ENCODE results near the gene SLC25A45. TPM values are rescaled to one million over a fixed set of nuclear protein-coding genes. Genes with fewer than 3 reads are reported as not detected.
A peak's percentile ranks its signal among the peaks of the same experiment; 100 is the strongest.

The SLC25A45 gene
- polyA plus RNA-seq, 2 of the 4 experiments (the other 2 are of a cell fraction), result 3.1 to 8.1 TPM

DNA sequence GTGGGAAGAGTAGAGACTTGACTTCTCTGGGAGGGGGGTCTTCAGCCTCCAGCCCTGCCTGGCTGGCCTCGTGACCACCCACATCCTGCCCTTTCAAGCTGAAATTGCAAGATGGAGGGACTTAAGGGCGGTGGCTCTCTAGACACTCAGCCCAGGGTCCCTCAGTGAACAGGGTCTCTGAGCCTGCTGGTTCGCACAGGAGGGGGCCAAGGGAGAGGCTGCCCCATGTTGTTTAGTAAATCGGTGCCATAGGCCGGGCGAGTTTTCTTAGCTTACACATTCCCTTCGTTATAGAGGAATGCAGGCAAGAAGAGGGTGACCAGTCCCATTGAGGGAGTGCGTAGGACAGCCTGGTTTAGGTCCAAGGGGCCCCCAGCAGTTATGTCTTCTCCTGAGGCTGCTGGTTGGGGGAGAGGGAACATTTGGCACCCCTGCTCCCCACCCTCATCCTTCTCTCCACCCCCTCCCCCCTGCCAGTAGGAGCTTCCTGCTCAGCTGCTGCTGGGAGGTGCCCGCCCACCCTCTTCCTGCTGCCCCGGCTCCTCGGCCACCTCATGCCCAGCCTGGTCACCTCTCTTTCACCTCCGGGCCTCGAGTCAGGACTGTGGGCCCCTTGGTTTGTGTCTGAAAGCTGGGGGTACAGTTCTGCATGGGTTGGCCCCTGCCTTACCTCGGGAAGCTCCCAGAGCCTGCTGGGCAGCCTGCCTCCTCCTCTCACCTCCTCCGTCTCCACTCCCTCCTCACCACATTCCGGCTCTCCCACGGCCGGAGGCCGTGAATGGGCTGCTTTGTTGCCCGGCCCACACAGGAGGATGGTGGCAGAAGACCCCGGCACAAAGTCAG lies 7.9 kb upstream of the SLC25A45 start:
- Histone ChIP-seq H3K4me1 (peaks cover 51% of the 10 kb centered on the region), H3K9me3 (no peaks in the 10 kb centered on the region), H3K4me2 (peak overlapping the region; percentile 79; the same call in 1 of the 3 replicates), H3K27ac (peak overlapping the region in 1 of 2 experiments; percentile 55; a peak in 3 of 6 replicates), H3K4me3 (no peak overlapping the region)
- POLR2A ChIA-PET, result interaction anchor here (0.6 to 1.7 kb wide), 3 partner anchors 32 to 39 kb away, joined by 3 to 5 read pairs (median 5); partner anchors contain the start of gene NEAT1
- ATAC-seq (no peak), DNase-seq (ENCODE audit: low read depth in 1 of 2, low spot score in 1 of 2) (no peak), FAIRE-seq (no peak)
- 81% methylated on average over 21 of the region's 21 CpGs for WGBS (ENCODE audit: missing lambda C conversion rate)
- TF ChIP-seq POLR2AphosphoS2 (conservative IDR thresholded peaks at IDR 0.05; ENCODE audit: low read length) (no peak), EP300 (IDR thresholded peaks at IDR 0.05) (no peak), TP53 (CRISPR knock-in tag; IDR thresholded peaks at IDR 0.05) (no peak), PHF8 (IDR thresholded peaks at IDR 0.05; ENCODE audit: borderline replicate concordance, low read depth) (no peak), CHD4 (IDR thresholded peaks at IDR 0.05; ENCODE audit: borderline replicate concordance) (no peak), HOXA7 (CRISPR knock-in tag; IDR thresholded peaks at IDR 0.05) (no peak), EHF (CRISPR knock-in tag; IDR thresholded peaks at IDR 0.05) (no peak)
- CTCF ChIA-PET, result interaction anchor here (0.9 to 14.2 kb wide), 7 partner anchors 9 to 166 kb away, joined by 3 to 208 read pairs (median 3); partner anchors contain the start of gene NEAT1

DNA sequence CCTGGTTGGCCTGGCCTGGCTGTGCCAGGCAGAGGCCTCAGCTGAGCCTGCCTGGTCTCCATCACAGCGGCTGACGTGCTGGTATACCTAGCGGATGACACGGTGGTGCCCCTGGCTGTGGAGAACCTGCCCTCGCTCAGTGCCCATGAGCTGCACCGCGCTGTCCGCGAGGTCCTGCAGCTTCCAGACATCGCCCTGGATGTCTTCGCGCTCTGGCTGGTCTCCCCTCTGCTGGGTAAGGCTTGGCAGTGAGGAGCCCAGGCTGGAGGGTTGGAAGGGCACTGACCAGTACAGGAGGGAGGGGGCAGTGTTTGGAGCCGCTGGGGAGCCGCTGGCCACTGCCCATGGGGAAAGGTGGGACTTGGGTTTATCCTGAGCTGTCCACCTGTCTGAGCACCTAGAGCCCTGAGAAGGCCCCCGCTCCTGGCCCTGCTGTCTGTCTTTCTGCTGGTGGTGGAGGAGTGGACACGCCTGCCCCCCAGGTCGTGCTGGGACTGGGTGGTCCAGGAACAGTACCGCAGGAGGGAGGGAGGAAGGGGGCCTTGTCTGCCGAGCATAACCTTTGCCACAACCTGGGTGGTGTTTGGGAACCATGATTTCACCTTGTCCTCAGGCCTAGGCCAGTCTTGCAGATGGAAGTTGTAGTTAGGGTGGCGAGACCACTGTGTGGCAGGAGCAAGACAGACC lies 7.0 kb upstream of the SLC25A45 start:
- peaks cover 60% of the 10 kb centered on the region for H3K4me1 ChIP-seq
- WGBS (ENCODE audit: missing lambda C conversion rate), result 95% methylated on average over 10 of the region's 20 CpGs
- no peak for TF ChIP-seq SREBF2 (IDR thresholded peaks at IDR 0.05)
- TF ChIP-seq ATOH8 (CRISPR knock-in tag; IDR thresholded peaks at IDR 0.05; ENCODE audit: low read depth), result no peak
- no peak for TF ChIP-seq CBX2 (IDR thresholded peaks at IDR 0.05; ENCODE audit: borderline replicate concordance, low read depth)
- TF ChIP-seq FOSB (CRISPR knock-in tag; IDR thresholded peaks at IDR 0.05), result no peak
- no peak for TF ChIP-seq ZFP36 (IDR thresholded peaks at IDR 0.05; ENCODE audit: borderline replicate concordance, partially characterized antibody)
- TF ChIP-seq GATA3 (IDR thresholded peaks at IDR 0.05; ENCODE audit: borderline replicate concordance), result no peak
- TF ChIP-seq, protein P1, sequence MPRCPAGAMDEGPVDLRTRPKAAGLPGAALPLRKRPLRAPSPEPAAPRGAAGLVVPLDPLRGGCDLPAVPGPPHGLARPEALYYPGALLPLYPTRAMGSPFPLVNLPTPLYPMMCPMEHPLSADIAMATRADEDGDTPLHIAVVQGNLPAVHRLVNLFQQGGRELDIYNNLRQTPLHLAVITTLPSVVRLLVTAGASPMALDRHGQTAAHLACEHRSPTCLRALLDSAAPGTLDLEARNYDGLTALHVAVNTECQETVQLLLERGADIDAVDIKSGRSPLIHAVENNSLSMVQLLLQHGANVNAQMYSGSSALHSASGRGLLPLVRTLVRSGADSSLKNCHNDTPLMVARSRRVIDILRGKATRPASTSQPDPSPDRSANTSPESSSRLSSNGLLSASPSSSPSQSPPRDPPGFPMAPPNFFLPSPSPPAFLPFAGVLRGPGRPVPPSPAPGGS (IDR thresholded peaks at IDR 0.05), result no peak
- TF ChIP-seq RARB (CRISPR knock-in tag; IDR thresholded peaks at IDR 0.05), result no peak
- TF ChIP-seq JUN (IDR thresholded peaks at IDR 0.05), result no peak
- no peak for TF ChIP-seq EP300 (IDR thresholded peaks at IDR 0.05)
- TF ChIP-seq, protein P2, sequence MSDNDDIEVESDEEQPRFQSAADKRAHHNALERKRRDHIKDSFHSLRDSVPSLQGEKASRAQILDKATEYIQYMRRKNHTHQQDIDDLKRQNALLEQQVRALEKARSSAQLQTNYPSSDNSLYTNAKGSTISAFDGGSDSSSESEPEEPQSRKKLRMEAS (IDR thresholded peaks at IDR 0.05), result no peak
- TF ChIP-seq, protein P3, sequence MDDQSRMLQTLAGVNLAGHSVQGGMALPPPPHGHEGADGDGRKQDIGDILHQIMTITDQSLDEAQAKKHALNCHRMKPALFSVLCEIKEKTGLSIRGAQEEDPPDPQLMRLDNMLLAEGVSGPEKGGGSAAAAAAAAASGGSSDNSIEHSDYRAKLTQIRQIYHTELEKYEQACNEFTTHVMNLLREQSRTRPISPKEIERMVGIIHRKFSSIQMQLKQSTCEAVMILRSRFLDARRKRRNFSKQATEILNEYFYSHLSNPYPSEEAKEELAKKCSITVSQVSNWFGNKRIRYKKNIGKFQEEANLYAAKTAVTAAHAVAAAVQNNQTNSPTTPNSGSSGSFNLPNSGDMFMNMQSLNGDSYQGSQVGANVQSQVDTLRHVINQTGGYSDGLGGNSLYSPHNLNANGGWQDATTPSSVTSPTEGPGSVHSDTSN (IDR thresholded peaks at IDR 0.05), result no peak
- no peak for TF ChIP-seq KDM5A (IDR thresholded peaks at IDR 0.05)
- TF ChIP-seq CEBPB (IDR thresholded peaks at IDR 0.05), result no peak
- no peak for TF ChIP-seq MYC (IDR thresholded peaks at IDR 0.05; ENCODE audit: borderline replicate concordance, low read length)
- TF ChIP-seq POLR2AphosphoS2 (conservative IDR thresholded peaks at IDR 0.05; ENCODE audit: low read length), result no peak

More for the DNA sequence above, 7.0 kb upstream of the SLC25A45 start:
- Histone ChIP-seq H3K27ac (peak overlapping the region in 1 of 2 experiments; percentile 55; a peak in 1 of 6 replicates), H3K4me3 (no peak overlapping the region), H3K9me3 (no peaks in the 10 kb centered on the region), H3K4me2 (peak overlapping the region; percentile 79)
- ChIA-PET POLR2A (no interaction called here), CTCF (interaction anchor here (0.6 to 14.2 kb wide), 7 partner anchors 11 to 152 kb away, joined by 3 to 208 read pairs (median 3); partner anchors contain the start of gene NEAT1)
- DNase-seq (ENCODE audit: low read depth in 1 of 2, low spot score in 1 of 2) (no peak), ATAC-seq (no peak), FAIRE-seq (no peak)

Measured in A549 (cell line).